IMR-90 (cell line): ENCODE results near the gene MALAT1. TPM values are rescaled to one million over a fixed set of nuclear protein-coding genes. Genes with fewer than 3 reads are reported as not detected.
A peak's percentile ranks its signal among the peaks of the same experiment; 100 is the strongest.

Experiments
- ATAC-seq: fragments of 200-7000 bp; cut with Tn5 transposase; 2 replicates; pipeline ENCODE4 v1.9.1; 2020; ENCODE audit warnings: low read depth, mild to moderate bottlenecking, moderate library complexity
- BruUV-seq: library from RNA; stranded (reverse); fragments of 400-500 nt; replicated peaks from 2 replicates; lab custom pipeline; 2021; lab: Mats Ljungman, UMichigan
- CTCF ChIA-PET: fragments of 300-600 bp; formaldehyde crosslinking; extraction: SDS; loops from one replicate; lab custom pipeline; 2021; ENCODE audit warnings: antibody characterized with exemption; lab: Yijun Ruan, JAX
- POLR2A ChIA-PET: fragments of 300-600 bp; sonication (Branson Sonifier 250); formaldehyde crosslinking; loops from one replicate; lab custom pipeline; 2022; ENCODE audit warnings: antibody characterized with exemption; ENCODE audit not compliant: unreplicated experiment; lab: Charles Lee
- DNase-seq: peaks from one replicate; pipeline ENCODE4 v3.0.0; 2013
- H2AFZ ChIP-seq: replicated peaks from 2 replicates; pipeline ENCODE3; 2013; ENCODE audit warnings: low read length, mild to moderate bottlenecking; ENCODE audit not compliant: poor library complexity
- H2AK5ac ChIP-seq: 2 replicates; pipeline ENCODE4 v1.6.1; 2013; ENCODE audit warnings: low read depth, low read length, inconsistent platforms
- H2AK9ac ChIP-seq: replicated peaks from 2 replicates; pipeline ENCODE3; 2013; ENCODE audit warnings: mild to moderate bottlenecking, low read depth, low read length, moderate library complexity; ENCODE audit not compliant: poor library complexity
- H2BK120ac ChIP-seq: 2 replicates; pipeline ENCODE4 v1.6.1; 2013; ENCODE audit warnings: low read depth, low read length, inconsistent platforms
- H2BK15ac ChIP-seq: 3 replicates; pipeline ENCODE4 v1.6.1; 2013; ENCODE audit warnings: low read depth, low read length, inconsistent platforms
- H2BK20ac ChIP-seq: 2 replicates; pipeline ENCODE4 v1.6.1; 2013; ENCODE audit warnings: low read depth, mild to moderate bottlenecking, inconsistent platforms, low read length, moderate library complexity
- H2BK5ac ChIP-seq: 2 replicates; pipeline ENCODE4 v1.6.1; 2013; ENCODE audit warnings: mild to moderate bottlenecking, low read depth, low read length, inconsistent platforms; ENCODE audit not compliant: poor library complexity, severe bottlenecking
- H3K14ac ChIP-seq: replicated peaks from 2 replicates; pipeline ENCODE4 v1.6.1; 2013; ENCODE audit warnings: low read depth, low read length, inconsistent platforms
- H3K18ac ChIP-seq: 2 replicates; pipeline ENCODE4 v1.6.1; 2013; ENCODE audit warnings: low read depth, low read length, control low read depth
- H3K23ac ChIP-seq: 2 replicates; pipeline ENCODE4 v1.6.1; 2013; ENCODE audit warnings: low read depth, low read length, inconsistent platforms
- H3K27ac ChIP-seq: 2 replicates; pipeline ENCODE4 v1.5.1; 2013; ENCODE audit warnings: mild to moderate bottlenecking, control low read depth, low read length; ENCODE audit not compliant: insufficient read depth
- H3K27me3 ChIP-seq: 2 replicates; pipeline ENCODE4 v1.6.1; 2013; ENCODE audit warnings: low read length; ENCODE audit not compliant: control insufficient read depth, insufficient read depth
- H3K36me3 ChIP-seq: 2 replicates; pipeline ENCODE4 v1.6.1; 2013; ENCODE audit warnings: low read length, mixed read lengths; ENCODE audit not compliant: control insufficient read depth, insufficient read depth
- H3K4ac ChIP-seq: 2 replicates; pipeline ENCODE4 v1.6.1; 2013; ENCODE audit warnings: low read depth, low read length, inconsistent platforms
- H3K4me1 ChIP-seq: 2 replicates; pipeline ENCODE4 v1.6.1; 2013; ENCODE audit warnings: low read length, mixed read lengths; ENCODE audit not compliant: control insufficient read depth, insufficient read depth
- H3K4me2 ChIP-seq: 2 replicates; pipeline ENCODE4 v1.6.1; 2013; ENCODE audit warnings: low read depth, mild to moderate bottlenecking, control low read depth, low read length, moderate library complexity
- H3K4me3 ChIP-seq: 2 replicates; pipeline ENCODE4 v1.5.1; 2013; ENCODE audit warnings: low read depth, mild to moderate bottlenecking, control low read depth, low read length, moderate library complexity; ENCODE audit not compliant: insufficient read depth
- H3K56ac ChIP-seq: 2 replicates; pipeline ENCODE4 v1.6.1; 2013; ENCODE audit warnings: low read length, inconsistent platforms; ENCODE audit not compliant: insufficient read depth; ENCODE audit errors: extremely low read depth
- H3K79me1 ChIP-seq, 2 experiments: 2 replicates each; pipeline ENCODE4 v1.6.1; 2013; ENCODE audit warnings: low read length in 2 of 2, inconsistent platforms in 1 of 2, low read depth in 1 of 2
- H3K9ac ChIP-seq: 2 replicates; pipeline ENCODE4 v1.6.1; 2013; ENCODE audit warnings: low read depth, low read length, control low read depth
- H3K9me1 ChIP-seq: 2 replicates; pipeline ENCODE4 v1.6.1; 2013; ENCODE audit warnings: low read length, inconsistent platforms; ENCODE audit not compliant: insufficient read depth
- H3K9me3 ChIP-seq: 2 replicates; pipeline ENCODE4 v1.6.1; 2013; ENCODE audit warnings: low read length; ENCODE audit not compliant: control insufficient read depth, insufficient read depth
- H4K20me1 ChIP-seq: 2 replicates; pipeline ENCODE4 v1.6.1; 2013; ENCODE audit warnings: low read length, inconsistent platforms; ENCODE audit not compliant: insufficient read depth
- H4K5ac ChIP-seq: 2 replicates; pipeline ENCODE4 v1.6.1; 2013; ENCODE audit warnings: mild to moderate bottlenecking, low read depth, low read length, control low read depth
- H4K8ac ChIP-seq, 2 experiments: 2 replicates each; pipeline ENCODE4 v1.6.1; 2013; ENCODE audit warnings: low read depth in 2 of 2, low read length in 2 of 2, control low read depth in 1 of 2, inconsistent platforms in 1 of 2
- H4K91ac ChIP-seq: 2 replicates; pipeline ENCODE4 v1.6.1; 2013; ENCODE audit warnings: low read depth, low read length, inconsistent platforms; ENCODE audit not compliant: insufficient read depth
- BHLHE40 ChIP-seq: fragments of 150-350 bp; IDR thresholded peaks from 2 replicates; pipeline ENCODE4 v1.6.1; 2016; ENCODE audit warnings: mild to moderate bottlenecking, low read depth, low read length
- CEBPB ChIP-seq: IDR thresholded peaks from 2 replicates; pipeline ENCODE4 v1.6.1; 2012; ENCODE audit warnings: low read depth, low read length, improper control_type of control experiment
- CHD1 ChIP-seq: IDR thresholded peaks from 2 replicates; pipeline ENCODE4 v1.6.1; 2012; ENCODE audit warnings: low read depth, low read length, improper control_type of control experiment
- FOS ChIP-seq: fragments of 150-350 bp; IDR thresholded peaks from 2 replicates; pipeline ENCODE4 v1.6.1; 2016; ENCODE audit warnings: low read depth, low read length
- MAFK ChIP-seq: IDR thresholded peaks from 2 replicates; pipeline ENCODE4 v1.6.1; 2012; ENCODE audit warnings: low read depth, low read length, improper control_type of control experiment
- MAZ ChIP-seq: IDR thresholded peaks from 2 replicates; pipeline ENCODE4 v1.6.1; 2012; ENCODE audit warnings: low read depth, mild to moderate bottlenecking, low read length, improper control_type of control experiment, moderate library complexity, borderline replicate concordance
- MXI1 ChIP-seq: IDR thresholded peaks from 2 replicates; pipeline ENCODE4 v1.6.1; 2012; ENCODE audit warnings: low read depth, mild to moderate bottlenecking, low read length, moderate library complexity, borderline replicate concordance
- NFE2L2 ChIP-seq: fragments of 150-350 bp; IDR thresholded peaks from 2 replicates; pipeline ENCODE4 v1.6.1; 2016; ENCODE audit warnings: low read depth, mild to moderate bottlenecking, low read length
- POLR2A ChIP-seq: IDR thresholded peaks from 2 replicates; pipeline ENCODE4 v1.6.1; 2012; ENCODE audit warnings: mild to moderate bottlenecking, low read depth, low read length
- RAD21 ChIP-seq: IDR thresholded peaks from 2 replicates; pipeline ENCODE4 v1.6.1; 2012; ENCODE audit warnings: low read length, improper control_type of control experiment
- RCOR1 ChIP-seq: IDR thresholded peaks from 2 replicates; pipeline ENCODE4 v1.6.1; 2012; ENCODE audit warnings: mild to moderate bottlenecking, low read length, improper control_type of control experiment; ENCODE audit not compliant: insufficient replicate concordance
- RFX5 ChIP-seq: IDR thresholded peaks from 2 replicates; pipeline ENCODE4 v1.8.0; 2012; ENCODE audit warnings: low read depth, mild to moderate bottlenecking, low read length, moderate library complexity
- SMC3 ChIP-seq: fragments of 150-350 bp; IDR thresholded peaks from 2 replicates; pipeline ENCODE4 v1.6.1; 2016; ENCODE audit warnings: low read depth, mild to moderate bottlenecking, antibody characterized with exemption, low read length, moderate library complexity
- WGBS, 2 experiments: methylation state at CpG; one replicate each; pipeline versions ENCODE4 v1.1.5 to v1.1.7; 2013; ENCODE audit warnings: missing lambda C conversion rate in 2 of 2; ENCODE audit not compliant: insufficient read length in 1 of 2; ENCODE audit errors: extremely low coverage in 2 of 2; 5-methylcytosine and 5-hydroxymethylcytosine counted together
- dilution Hi-C: fragments of 300-500 bp; cut with HindIII; formaldehyde crosslinking; loops from one replicate; pipeline ENCODE4 v1.14.3; 2018; ENCODE audit warnings: low sequenced_read_pairs; ENCODE audit not compliant: unreplicated experiment
- in situ Hi-C: fragments of 300-500 bp; cut with MboI; formaldehyde crosslinking; loops from 3 replicates; pipeline ENCODE4 v1.14.3; 2019; ENCODE audit warnings: low sequenced_read_pairs, inconsistent platforms, mixed read lengths
- intact Hi-C: fragments of 100-400 bp; cut with micrococcal nuclease; formaldehyde crosslinking; loops from 2 replicates; pipeline ENCODE4 v1.10.0; 2022
- polyA plus RNA-seq, 3 experiments: library from polyadenylated mRNA; depleted of rRNA; stranded (reverse); fragments of >200 nt; gene quantifications; 2 replicates each; pipeline ENCODE4 v1.2.3, GENCODE V29; 2012; ENCODE audit warnings: low replicate concordance in 1 of 3
- total RNA-seq: library from RNA; depleted of rRNA; stranded (reverse); fragments of >200 nt; gene quantifications from 2 replicates; pipeline ENCODE4 v1.2.3, GENCODE V29; 2012
- TF ChIP-seq, protein P1 (sequence below): fragments of 150-350 bp; IDR thresholded peaks from 2 replicates; pipeline ENCODE4 v1.6.1; 2017; ENCODE audit warnings: mild to moderate bottlenecking, antibody characterized with exemption, low read length, low read depth
- TF ChIP-seq, protein P2 (sequence below): fragments of 150-350 bp; IDR thresholded peaks from 2 replicates; pipeline ENCODE4 v1.6.1; 2016; ENCODE audit warnings: low read depth, mild to moderate bottlenecking, low read length, moderate library complexity, borderline replicate concordance

MALAT1 gene
- total and polyA plus RNA-seq, 2 of the 4 experiments (the other 2 are of a cell fraction), result 636 to 3,569 TPM

GRCh38 chr11:65492637-65493366 lies 6.0 kb upstream of the MALAT1 start:
- peak overlapping the region; percentile 57 for H3K4me2 ChIP-seq
- no TSS peak for BruUV-seq
- peak; percentile 88 for TF ChIP-seq POLR2A
- TF ChIP-seq MAFK, result 0 out of 2 replicates have a peak, but pooled peaks have one; percentile 9
- no peak for TF ChIP-seq RAD21
- TF ChIP-seq, protein P1, sequence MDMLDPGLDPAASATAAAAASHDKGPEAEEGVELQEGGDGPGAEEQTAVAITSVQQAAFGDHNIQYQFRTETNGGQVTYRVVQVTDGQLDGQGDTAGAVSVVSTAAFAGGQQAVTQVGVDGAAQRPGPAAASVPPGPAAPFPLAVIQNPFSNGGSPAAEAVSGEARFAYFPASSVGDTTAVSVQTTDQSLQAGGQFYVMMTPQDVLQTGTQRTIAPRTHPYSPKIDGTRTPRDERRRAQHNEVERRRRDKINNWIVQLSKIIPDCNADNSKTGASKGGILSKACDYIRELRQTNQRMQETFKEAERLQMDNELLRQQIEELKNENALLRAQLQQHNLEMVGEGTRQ, result 0 out of 2 replicates have a peak, but pooled peaks have one; percentile 6
- TF ChIP-seq MXI1, result no peak
- TF ChIP-seq CEBPB, result 0 out of 2 replicates have a peak, but pooled peaks have one; percentile 5
- no peak; the same call in 1 of the 2 replicates for TF ChIP-seq FOS
- peak; percentile 62; the same call in 1 of the 2 replicates for TF ChIP-seq NFE2L2
- TF ChIP-seq RCOR1, result no peak
- no peak for TF ChIP-seq SMC3
- TF ChIP-seq MAZ, result no peak; the same call in 1 of the 2 replicates
- peak; percentile 39; the same call in 1 of the 2 replicates for TF ChIP-seq BHLHE40
- TF ChIP-seq RFX5, result no peak
- TF ChIP-seq, protein P2, sequence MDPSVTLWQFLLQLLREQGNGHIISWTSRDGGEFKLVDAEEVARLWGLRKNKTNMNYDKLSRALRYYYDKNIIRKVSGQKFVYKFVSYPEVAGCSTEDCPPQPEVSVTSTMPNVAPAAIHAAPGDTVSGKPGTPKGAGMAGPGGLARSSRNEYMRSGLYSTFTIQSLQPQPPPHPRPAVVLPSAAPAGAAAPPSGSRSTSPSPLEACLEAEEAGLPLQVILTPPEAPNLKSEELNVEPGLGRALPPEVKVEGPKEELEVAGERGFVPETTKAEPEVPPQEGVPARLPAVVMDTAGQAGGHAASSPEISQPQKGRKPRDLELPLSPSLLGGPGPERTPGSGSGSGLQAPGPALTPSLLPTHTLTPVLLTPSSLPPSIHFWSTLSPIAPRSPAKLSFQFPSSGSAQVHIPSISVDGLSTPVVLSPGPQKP, result no peak
- no peak; the same call in 1 of the 2 replicates for TF ChIP-seq CHD1

More at GRCh38 chr11:65492637-65493366, 6.0 kb upstream of the MALAT1 start:
- H3K9me3 ChIP-seq, result no peaks in the 10 kb centered on the region
- H2BK5ac ChIP-seq, result peak overlapping the region; percentile 98
- in situ Hi-C loops (no loop called here), intact Hi-C loops (loop anchor here (1.0 kb wide), 1 partner anchor 16 kb away; no protein-coding TSS in a partner anchor), dilution Hi-C loops (no loop called here)
- H4K8ac ChIP-seq, result peak overlapping the region; percentile 56 to 97
- H4K20me1 ChIP-seq, result no peaks in the 10 kb centered on the region; the same call in 1 of the 2 replicates
- H3K4me3 ChIP-seq, result no peak overlapping the region
- peak overlapping the region; percentile 76 for H2BK20ac ChIP-seq
- H3K56ac ChIP-seq, result peak overlapping the region; percentile 92
- no peaks in the 10 kb centered on the region for H3K27me3 ChIP-seq
- H3K9me1 ChIP-seq, result peaks cover 14% of the 10 kb centered on the region
- H3K18ac ChIP-seq, result peak overlapping the region; percentile 92
- peak overlapping the region; percentile 95; the same call in 2 of the 3 replicates for H2BK15ac ChIP-seq
- H3K4ac ChIP-seq, result peak overlapping the region; percentile 100
- H3K27ac ChIP-seq, result peak overlapping the region; percentile 98
- DNase-seq (peak; percentile 89), ATAC-seq (peak; percentile 13)
- whole genome bisulfite sequencing, 2 experiments, result no CpG with 5 or more reads among the region's 6 CpGs
- H3K14ac ChIP-seq, result peak overlapping the region; percentile 90
- H4K91ac ChIP-seq, result peak overlapping the region; percentile 96
- ChIA-PET CTCF (interaction anchor here (0.5 to 2.4 kb wide), 2 partner anchors 13 to 28 kb away, joined by 6 to 11 read pairs; no protein-coding TSS in a partner anchor), POLR2A (interaction anchor here (0.8 to 9.6 kb wide), 5 partner anchors 10 to 72 kb away, joined by 3 to 400 read pairs (median 12); partner anchors contain the start of genes MALAT1 and NEAT1)
- peak overlapping the region; percentile 98 for H3K23ac ChIP-seq
- no peaks in the 10 kb centered on the region for H3K36me3 ChIP-seq
- H3K4me1 ChIP-seq, result peaks cover 53% of the 10 kb centered on the region
- peaks cover 11 to 57% of the 10 kb centered on the region in 2 experiments for H3K79me1 ChIP-seq
- H2AK5ac ChIP-seq, result peak overlapping the region; percentile 100
- peak overlapping the region; percentile 76 for H4K5ac ChIP-seq
- peak overlapping the region; percentile 99 for H2BK120ac ChIP-seq
- peak overlapping the region; percentile 59 for H3K9ac ChIP-seq
- H2AFZ ChIP-seq, result peak overlapping the region; percentile 4
- H2AK9ac ChIP-seq, result peak overlapping the region; percentile 88
